Subcutaneous adipose tissue (tissue), 4 donors: ENCODE data around the gene MAGI2. TPM values are rescaled to one million over a fixed set of nuclear protein-coding genes. Genes with fewer than 3 reads are reported as not detected.

Source experiments
- CTCF ChIP-seq: fragments of 450-650 bp; IDR thresholded peaks from one replicate; pipeline ENCODE4 v1.5.1; 2016; ENCODE audit warnings: low read depth, mild to moderate bottlenecking, control low read depth, antibody characterized with exemption, moderate library complexity
- total RNA-seq, 4 donors: library from RNA; depleted of rRNA; stranded (reverse); fragments of >200 nt; gene quantifications; one replicate each; pipeline ENCODE4 v1.1.0, GENCODE V29; 2016

MAGI2 gene
- total RNA-seq, 4 donors from 2014 or later, result 13.7 to 22.9 (median 17.7) TPM

DNA sequence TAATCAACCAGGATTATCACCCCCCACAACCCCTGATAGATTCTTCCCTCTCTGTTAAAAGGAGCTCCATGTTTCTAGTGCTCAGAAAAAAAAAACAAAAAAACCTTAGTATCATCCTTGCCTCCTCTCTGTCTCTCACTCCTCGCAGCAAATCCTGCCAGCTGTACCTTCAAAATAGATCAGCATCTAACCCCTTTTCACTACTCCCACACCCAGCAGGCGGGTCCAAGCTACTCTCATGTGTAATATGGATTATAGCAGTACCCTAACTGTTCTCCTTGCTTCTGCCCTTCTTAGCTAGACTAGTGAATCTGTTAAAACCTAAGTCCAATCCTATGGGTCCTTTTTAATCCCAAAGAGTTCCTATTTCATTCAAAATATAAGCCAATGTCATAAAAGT lies 667.4 kb downstream of the MAGI2 start:
- TF ChIP-seq CTCF, result no peak

DNA sequence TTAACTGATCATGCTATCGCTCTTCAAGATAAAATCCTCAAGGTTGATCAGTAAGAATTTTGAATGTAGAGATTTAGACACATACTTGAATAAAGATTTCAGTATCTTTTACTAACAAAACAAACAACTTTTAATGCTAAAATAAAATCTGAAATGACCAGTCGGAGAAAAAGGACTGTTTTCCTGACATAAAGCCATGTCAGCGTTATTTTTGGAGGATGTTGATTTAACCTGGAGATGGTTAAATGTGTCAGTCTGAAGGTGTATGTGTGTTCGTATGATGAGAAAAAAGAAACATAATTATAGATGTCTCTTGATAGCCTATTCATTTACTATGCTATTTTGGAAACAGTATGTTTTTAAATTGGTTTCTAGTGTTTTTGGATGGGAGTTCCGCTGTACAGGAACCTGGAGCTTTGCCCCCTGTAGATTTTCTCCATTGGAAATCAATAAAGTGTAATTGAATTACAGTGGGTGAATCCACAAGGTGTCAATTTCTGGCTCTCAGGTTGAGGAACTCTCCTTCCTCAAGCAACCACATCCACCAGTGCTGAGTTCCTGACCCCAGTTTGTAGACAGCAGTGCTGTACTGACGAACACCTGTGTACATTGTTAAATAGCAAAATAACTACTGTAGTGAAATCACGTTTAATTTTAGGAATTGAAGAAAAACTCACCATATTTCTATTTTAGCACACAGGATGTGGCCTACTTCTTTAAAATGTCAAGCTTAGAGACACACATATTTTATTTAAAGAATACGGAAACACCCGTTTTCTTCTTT lies 670.1 kb downstream of the MAGI2 start:
- TF ChIP-seq CTCF, result no peak

DNA sequence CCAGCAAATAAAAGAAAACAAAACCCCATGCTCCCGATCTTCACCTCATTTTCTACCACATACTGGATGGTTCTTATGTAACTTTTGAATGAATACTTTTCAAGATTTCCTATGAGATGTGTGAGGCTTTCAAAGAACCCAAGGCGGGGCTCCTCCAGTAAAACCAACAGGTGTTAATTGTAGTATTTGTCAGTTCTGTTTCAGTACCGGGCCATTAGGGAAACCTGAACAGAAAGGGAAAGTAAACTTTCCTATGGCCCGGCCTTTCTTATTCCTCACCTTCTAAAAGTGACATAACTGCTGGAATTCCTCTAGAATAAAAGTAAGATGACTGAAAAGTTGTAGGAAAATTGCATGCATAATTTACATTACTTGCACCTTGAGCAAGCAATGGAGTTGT lies 672.9 kb downstream of the MAGI2 start:
- no peak for TF ChIP-seq CTCF

DNA sequence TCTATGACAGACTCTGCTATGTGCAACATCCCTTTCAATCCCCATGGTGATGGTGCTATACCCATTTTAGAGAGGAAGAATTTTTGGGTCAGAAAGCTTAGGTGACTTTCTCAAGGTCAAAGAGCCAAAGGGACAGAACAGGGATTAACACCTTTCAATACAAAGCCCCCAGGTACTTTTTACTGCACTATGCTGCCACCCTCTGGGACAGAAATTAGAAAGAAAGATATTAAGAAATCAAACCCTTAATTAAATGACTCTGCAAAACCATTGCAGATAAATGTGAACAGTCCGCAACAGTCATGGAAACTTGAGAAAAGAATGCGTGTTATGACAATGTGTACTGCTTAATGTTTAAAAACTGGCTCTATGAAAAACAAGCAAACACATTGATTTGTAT lies 673.7 kb downstream of the MAGI2 start:
- no peak for TF ChIP-seq CTCF

DNA sequence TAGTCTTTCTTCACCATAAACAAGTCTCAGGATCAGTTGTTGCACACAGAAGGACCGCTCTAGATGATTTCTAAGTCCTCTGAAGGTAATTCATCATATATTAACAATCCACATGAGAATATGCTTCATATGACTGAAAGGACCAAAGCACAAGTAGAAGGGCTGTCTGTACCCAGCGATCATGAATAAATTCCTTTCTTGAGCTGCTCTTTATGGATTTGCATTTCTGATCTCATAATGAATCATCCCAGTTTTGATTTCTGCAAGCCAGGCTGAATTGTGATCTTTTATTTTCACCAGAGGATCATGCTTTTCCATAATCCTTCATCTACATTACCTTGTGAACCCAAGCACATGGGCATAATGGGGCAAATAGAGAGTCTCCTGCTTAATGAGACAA lies 675.6 kb downstream of the MAGI2 start:
- no peak for TF ChIP-seq CTCF

- TF ChIP-seq CTCF, result no peak
These were observed 682.8 kb downstream of the MAGI2 start for GRCh38 chr7:78770422-78771410.
